Stimulated activated CD4-positive, alpha-beta T cell treated with anti-CD3 and anti-CD28 coated beads, TNF-alpha, amount 100 ng/mL, for 1 hour (primary cell): ENCODE results near the gene EDN2.

ENCODE experiments used
- DNase-seq, 3 donors: peaks; one replicate each; pipeline ENCODE4 v3.0.0-alpha.2; 2020; ENCODE audit warnings: low read depth in 3 of 3, low spot score in 1 of 3

The EDN2 gene

GRCh38 chr1:41465741-41466140, 18.7 kb downstream of the EDN2 start:
- DNase-seq, result no peak

- DNase-seq, result no peak
Observed at GRCh38 chr1:41464885-41465284, 19.6 kb downstream of the EDN2 start.

GRCh38 chr1:41463516-41463915, 21.0 kb downstream of the EDN2 start:
- DNase-seq, result no peak

- DNase-seq, result no peak
Observed at GRCh38 chr1:41462680-41463004, 21.8 kb downstream of the EDN2 start.

- DNase-seq, result no peak
Observed at GRCh38 chr1:41461790-41462679, 22.4 kb downstream of the EDN2 start.

GRCh38 chr1:41456847-41457540, 27.5 kb downstream of the EDN2 start:
- no peak for DNase-seq

- no peak for DNase-seq
Observed at GRCh38 chr1:41455479-41456332, 28.8 kb downstream of the EDN2 start.

GRCh38 chr1:41454406-41454805, 30.1 kb downstream of the EDN2 start:
- no peak for DNase-seq

GRCh38 chr1:41452704-41453290, 31.7 kb downstream of the EDN2 start:
- no peak for DNase-seq

GRCh38 chr1:41450747-41451285, 33.7 kb downstream of the EDN2 start:
- DNase-seq, result no peak

- no peak for DNase-seq
Observed at GRCh38 chr1:41449326-41449921, 35.1 kb downstream of the EDN2 start.

GRCh38 chr1:41448821-41449220, 35.7 kb downstream of the EDN2 start:
- no peak for DNase-seq

- no peak for DNase-seq
Observed at GRCh38 chr1:41447995-41448770, 36.3 kb downstream of the EDN2 start.

- DNase-seq, result no peak
Observed at GRCh38 chr1:41446851-41447610, 37.5 kb downstream of the EDN2 start.

- DNase-seq, result no peak
Observed at GRCh38 chr1:41444785-41445184, 39.7 kb downstream of the EDN2 start.

GRCh38 chr1:41444246-41444645, 40.2 kb downstream of the EDN2 start:
- DNase-seq, result no peak

GRCh38 chr1:41442697-41443251, 41.7 kb downstream of the EDN2 start:
- no peak for DNase-seq

- no peak for DNase-seq
Observed at GRCh38 chr1:41440321-41441085, 44.0 kb downstream of the EDN2 start.
